BJ (cell line): ENCODE data around the gene AHI1. TPM values are rescaled to one million over a fixed set of nuclear protein-coding genes. Genes with fewer than 3 reads are reported as not detected.

Experiments used
- CTCF ChIA-PET: fragments of 350-600 bp; formaldehyde crosslinking; extraction: SDS; loops from one replicate; lab custom pipeline; 2021; ENCODE audit warnings: antibody characterized with exemption, inconsistent platforms; lab: Yijun Ruan, JAX
- POLR2A ChIA-PET: fragments of 300-600 bp; sonication (Branson Sonifier 250); formaldehyde crosslinking; extraction: SDS; loops from one replicate; lab custom pipeline; 2021; ENCODE audit warnings: antibody characterized with exemption; lab: Charles Lee
- DNase-seq: peaks from one replicate; pipeline ENCODE4 v3.0.0-alpha.2; 2011; ENCODE audit warnings: low read depth
- H3K27me3 ChIP-seq: 2 replicates; pipeline ENCODE4 v1.6.0; 2011; ENCODE audit warnings: low read length; ENCODE audit not compliant: control insufficient read depth, insufficient read depth
- H3K36me3 ChIP-seq: 2 replicates; pipeline ENCODE4 v1.5.1; 2011; ENCODE audit warnings: low read length; ENCODE audit not compliant: control insufficient read depth, insufficient read depth
- H3K4me3 ChIP-seq: 2 replicates; pipeline ENCODE4 v1.5.1; 2011; ENCODE audit warnings: low read depth, mild to moderate bottlenecking, control low read depth, low read length
- CTCF ChIP-seq: IDR thresholded peaks from 2 replicates; pipeline ENCODE4 v1.5.1; 2011; ENCODE audit warnings: low read depth, mild to moderate bottlenecking, control low read depth, inconsistent platforms, low read length, moderate library complexity; ENCODE audit not compliant: insufficient read depth
- polyA plus RNA-seq: library from polyadenylated mRNA; depleted of rRNA; stranded (reverse); fragments of >200 nt; gene quantifications from 2 replicates; pipeline ENCODE4 v1.2.3, GENCODE V29; 2011

The AHI1 gene
- polyA plus RNA-seq, 1 experiment = 7.9 TPM

GRCh38 chr6:135530113-135530512 is 32.6 kb upstream of the AHI1 start:
- H3K36me3 ChIP-seq = no peaks in the 10 kb centered on the region
- POLR2A ChIA-PET = no interaction called here
- no peak for DNase-seq

GRCh38 chr6:135527960-135528249 is 30.4 kb upstream of the AHI1 start:
- DNase-seq = no peak
- POLR2A ChIA-PET = no interaction called here
- CTCF ChIA-PET = interaction anchor here (1.8 to 2.0 kb wide), 2 partner anchors 8 to 698 kb away, joined by 6 to 9 read pairs; no protein-coding TSS in a partner anchor
- Histone ChIP-seq H3K27me3 (no peaks in the 10 kb centered on the region), H3K4me3 (no peak overlapping the region), H3K36me3 (no peaks in the 10 kb centered on the region)
- TF ChIP-seq CTCF = no peak

More at GRCh38 chr6:135530113-135530512, 32.6 kb upstream of the AHI1 start:
- Histone ChIP-seq H3K4me3 (no peak overlapping the region), H3K27me3 (no peaks in the 10 kb centered on the region)
- CTCF ChIA-PET = interaction anchor here (0.7 kb wide), 1 partner anchor 10 kb away, joined by 3 read pairs; no protein-coding TSS in a partner anchor
- no peak for TF ChIP-seq CTCF

GRCh38 chr6:135527116-135527959 is 29.8 kb upstream of the AHI1 start:
- Histone ChIP-seq H3K4me3 (no peak overlapping the region), H3K36me3 (no peaks in the 10 kb centered on the region), H3K27me3 (no peaks in the 10 kb centered on the region)
- TF ChIP-seq CTCF = no peak
- no peak for DNase-seq
- POLR2A ChIA-PET = no interaction called here
- CTCF ChIA-PET = interaction anchor here (1.8 to 2.0 kb wide), 2 partner anchors 8 to 699 kb away, joined by 6 to 9 read pairs; no protein-coding TSS in a partner anchor

GRCh38 chr6:135525594-135525993 is 28.1 kb upstream of the AHI1 start:
- Histone ChIP-seq H3K4me3 (no peak overlapping the region), H3K27me3 (no peaks in the 10 kb centered on the region), H3K36me3 (no peaks in the 10 kb centered on the region)
- DNase-seq = no peak
- TF ChIP-seq CTCF = no peak
- ChIA-PET CTCF (no interaction called here), POLR2A (no interaction called here)

GRCh38 chr6:135522965-135523692 is 25.6 kb upstream of the AHI1 start:
- POLR2A ChIA-PET = no interaction called here
- no peaks in the 10 kb centered on the region for H3K27me3 ChIP-seq
- TF ChIP-seq CTCF = no peak
- CTCF ChIA-PET = no interaction called here
- H3K36me3 ChIP-seq = no peaks in the 10 kb centered on the region
- no peak overlapping the region for H3K4me3 ChIP-seq
- no peak for DNase-seq
